ENCODE results near the gene ATOSA. TPM values are rescaled to one million over a fixed set of nuclear protein-coding genes. Genes with fewer than 3 reads are reported as not detected.

The ATOSA gene
- total RNA-seq (2021) (11.8 to 13.2 TPM (median 11.9 TPM) in 3 replicates), Bru-seq, nascent RNA (percentile 61 among the genes with signal in this experiment)
- long read RNA-seq, experiment 1, partial matches to known transcripts: 2 of 18 reads
- long read RNA-seq, experiment 1, other reads (novel, unspliced or antisense): 13 of 18 reads
- long read RNA-seq, experiment 2, partial matches to known transcripts: 2 of 7 reads
- long read RNA-seq, experiment 2, other reads (novel, unspliced or antisense): 3 of 7 reads
- long read RNA-seq, experiment 3, partial matches to known transcripts: 0 of 1 reads
- long read RNA-seq, experiment 3, other reads (novel, unspliced or antisense): 0 of 1 reads

DNA sequence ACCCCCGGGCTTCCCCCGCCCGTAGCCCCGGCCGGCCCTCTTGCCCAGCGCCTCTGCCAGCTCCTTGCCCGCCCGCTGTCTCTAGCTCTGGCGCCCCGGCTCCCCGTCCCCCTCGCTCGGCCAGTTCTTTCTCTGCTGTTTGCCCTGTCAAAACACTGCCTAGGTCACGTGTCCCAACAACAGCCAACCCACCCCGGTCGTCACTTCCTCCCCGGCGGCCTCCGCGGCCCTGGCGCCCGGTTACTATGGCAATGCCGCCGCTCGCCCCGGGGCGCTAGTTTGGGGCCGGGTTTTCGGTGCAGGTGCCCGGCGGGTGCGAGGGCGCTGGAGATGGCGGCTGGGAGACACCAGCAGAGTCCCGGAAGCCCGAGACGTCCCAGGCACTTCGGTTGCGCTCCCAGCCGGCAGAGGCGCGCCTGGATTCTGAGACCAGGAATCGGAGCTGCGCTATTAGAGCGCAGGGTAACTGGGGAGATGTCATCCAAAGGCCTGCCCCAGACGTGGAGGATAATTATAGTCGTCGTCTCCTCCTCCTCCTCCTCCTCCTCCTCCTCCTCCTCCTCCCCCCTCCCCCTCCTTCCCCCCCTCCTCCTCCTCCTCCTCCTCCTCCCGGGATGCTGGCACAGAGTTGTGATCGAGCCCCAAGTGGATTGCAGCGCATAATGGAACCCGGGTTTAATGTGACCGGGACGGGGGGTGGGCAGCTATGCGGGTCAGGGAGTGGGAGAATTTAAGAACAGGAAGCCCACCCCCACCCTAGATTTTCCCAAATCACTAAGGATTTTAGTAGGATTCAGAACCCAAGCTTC is at the start of gene ATOSA:
ATOSA (minus strand) TSS at position 157 of the 809 bp plus-strand sequence. CDS start 1,367 bp downstream, outside the sequence.
- ATAC-seq: peak; percentile 77
- DNase-seq (ENCODE audit: low spot score): peak; percentile 92
- no peaks in the 10 kb centered on the region for H3K9me3 Mint-ChIP-seq
- CTCF ChIA-PET: interaction anchor here (0.9 to 1.4 kb wide), 3 partner anchors 27 to 384 kb away, joined by 3 to 7 read pairs (median 3); partner anchors contain the start of gene MYO5C
- peak within 1 kb of the TSS; percentile 98 for H3K4me3 Mint-ChIP-seq
- H3K4me1 Mint-ChIP-seq: peaks cover 21% of the 10 kb centered on the region
- peaks cover 12% of the 10 kb centered on the region for H3K27me3 Mint-ChIP-seq (ENCODE audit: low read depth)
- POLR2A ChIA-PET: interaction anchor here (0.6 to 1.4 kb wide), 5 partner anchors 30 to 1161 kb away, joined by 3 to 6 read pairs (median 3); no protein-coding TSS in a partner anchor
- H3K36me3 Mint-ChIP-seq: no peaks in the 10 kb centered on the region
- H3K27ac Mint-ChIP-seq: peak within 1 kb of the TSS; percentile 98
- TF ChIP-seq, protein P1, sequence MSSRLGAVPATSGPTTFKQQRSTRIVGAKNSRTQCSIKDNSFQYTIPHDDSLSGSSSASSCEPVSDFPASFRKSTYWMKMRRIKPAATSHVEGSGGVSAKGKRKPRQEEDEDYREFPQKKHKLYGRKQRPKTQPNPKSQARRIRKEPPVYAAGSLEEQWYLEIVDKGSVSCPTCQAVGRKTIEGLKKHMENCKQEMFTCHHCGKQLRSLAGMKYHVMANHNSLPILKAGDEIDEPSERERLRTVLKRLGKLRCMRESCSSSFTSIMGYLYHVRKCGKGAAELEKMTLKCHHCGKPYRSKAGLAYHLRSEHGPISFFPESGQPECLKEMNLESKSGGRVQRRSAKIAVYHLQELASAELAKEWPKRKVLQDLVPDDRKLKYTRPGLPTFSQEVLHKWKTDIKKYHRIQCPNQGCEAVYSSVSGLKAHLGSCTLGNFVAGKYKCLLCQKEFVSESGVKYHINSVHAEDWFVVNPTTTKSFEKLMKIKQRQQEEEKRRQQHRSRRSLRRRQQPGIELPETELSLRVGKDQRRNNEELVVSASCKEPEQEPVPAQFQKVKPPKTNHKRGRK (CRISPR knock-in tag; IDR thresholded peaks at IDR 0.05; ENCODE audit: borderline replicate concordance): no peak
- TF ChIP-seq ELF4 (CRISPR knock-in tag; IDR thresholded peaks at IDR 0.05; ENCODE audit: low read depth) (no peak), HMGA2 (CRISPR knock-in tag; IDR thresholded peaks at IDR 0.05) (no peak), ZNF263 (CRISPR knock-in tag; IDR thresholded peaks at IDR 0.05; ENCODE audit: low read depth) (peak; percentile 85), TP53 (CRISPR knock-in tag; IDR thresholded peaks at IDR 0.05) (no peak), SMAD4 (CRISPR knock-in tag; IDR thresholded peaks at IDR 0.05) (no peak), ZNF396 (CRISPR knock-in tag; IDR thresholded peaks at IDR 0.05; ENCODE audit: borderline replicate concordance) (no peak), NR1H2 (CRISPR knock-in tag; IDR thresholded peaks at IDR 0.05) (no peak), FOXJ3 (CRISPR knock-in tag; IDR thresholded peaks at IDR 0.05; ENCODE audit: borderline replicate concordance) (no peak), ZNF121 (CRISPR knock-in tag; IDR thresholded peaks at IDR 0.05) (no peak), AFF4 (CRISPR knock-in tag; IDR thresholded peaks at IDR 0.05; ENCODE audit: borderline replicate concordance) (no peak), FOXP1 (CRISPR knock-in tag; IDR thresholded peaks at IDR 0.05; ENCODE audit: borderline replicate concordance) (no peak), ZNF232 (CRISPR knock-in tag; IDR thresholded peaks at IDR 0.05) (no peak), ZNF425 (CRISPR knock-in tag; conservative IDR thresholded peaks at IDR 0.05) (no peak), NFE2L1 (CRISPR knock-in tag; IDR thresholded peaks at IDR 0.05) (no peak), E2F5 (CRISPR knock-in tag; IDR thresholded peaks at IDR 0.05) (0 out of 2 replicates have a peak, but pooled peaks have one; percentile 32)
- TF ChIP-seq, protein P2, sequence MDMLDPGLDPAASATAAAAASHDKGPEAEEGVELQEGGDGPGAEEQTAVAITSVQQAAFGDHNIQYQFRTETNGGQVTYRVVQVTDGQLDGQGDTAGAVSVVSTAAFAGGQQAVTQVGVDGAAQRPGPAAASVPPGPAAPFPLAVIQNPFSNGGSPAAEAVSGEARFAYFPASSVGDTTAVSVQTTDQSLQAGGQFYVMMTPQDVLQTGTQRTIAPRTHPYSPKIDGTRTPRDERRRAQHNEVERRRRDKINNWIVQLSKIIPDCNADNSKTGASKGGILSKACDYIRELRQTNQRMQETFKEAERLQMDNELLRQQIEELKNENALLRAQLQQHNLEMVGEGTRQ (CRISPR knock-in tag; IDR thresholded peaks at IDR 0.05): peak; percentile 98
- TF ChIP-seq, protein P3, sequence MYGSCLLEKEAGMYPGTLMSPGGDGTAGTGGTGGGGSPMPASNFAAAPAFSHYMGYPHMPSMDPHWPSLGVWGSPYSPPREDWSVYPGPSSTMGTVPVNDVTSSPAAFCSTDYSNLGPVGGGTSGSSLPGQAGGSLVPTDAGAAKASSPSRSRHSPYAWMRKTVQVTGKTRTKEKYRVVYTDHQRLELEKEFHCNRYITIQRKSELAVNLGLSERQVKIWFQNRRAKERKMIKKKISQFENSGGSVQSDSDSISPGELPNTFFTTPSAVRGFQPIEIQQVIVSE (CRISPR knock-in tag; IDR thresholded peaks at IDR 0.05; ENCODE audit: borderline replicate concordance): no peak
- TF ChIP-seq, protein P4, sequence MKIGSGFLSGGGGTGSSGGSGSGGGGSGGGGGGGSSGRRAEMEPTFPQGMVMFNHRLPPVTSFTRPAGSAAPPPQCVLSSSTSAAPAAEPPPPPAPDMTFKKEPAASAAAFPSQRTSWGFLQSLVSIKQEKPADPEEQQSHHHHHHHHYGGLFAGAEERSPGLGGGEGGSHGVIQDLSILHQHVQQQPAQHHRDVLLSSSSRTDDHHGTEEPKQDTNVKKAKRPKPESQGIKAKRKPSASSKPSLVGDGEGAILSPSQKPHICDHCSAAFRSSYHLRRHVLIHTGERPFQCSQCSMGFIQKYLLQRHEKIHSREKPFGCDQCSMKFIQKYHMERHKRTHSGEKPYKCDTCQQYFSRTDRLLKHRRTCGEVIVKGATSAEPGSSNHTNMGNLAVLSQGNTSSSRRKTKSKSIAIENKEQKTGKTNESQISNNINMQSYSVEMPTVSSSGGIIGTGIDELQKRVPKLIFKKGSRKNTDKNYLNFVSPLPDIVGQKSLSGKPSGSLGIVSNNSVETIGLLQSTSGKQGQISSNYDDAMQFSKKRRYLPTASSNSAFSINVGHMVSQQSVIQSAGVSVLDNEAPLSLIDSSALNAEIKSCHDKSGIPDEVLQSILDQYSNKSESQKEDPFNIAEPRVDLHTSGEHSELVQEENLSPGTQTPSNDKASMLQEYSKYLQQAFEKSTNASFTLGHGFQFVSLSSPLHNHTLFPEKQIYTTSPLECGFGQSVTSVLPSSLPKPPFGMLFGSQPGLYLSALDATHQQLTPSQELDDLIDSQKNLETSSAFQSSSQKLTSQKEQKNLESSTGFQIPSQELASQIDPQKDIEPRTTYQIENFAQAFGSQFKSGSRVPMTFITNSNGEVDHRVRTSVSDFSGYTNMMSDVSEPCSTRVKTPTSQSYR (CRISPR knock-in tag; IDR thresholded peaks at IDR 0.05): no peak
